Fibroblast of peridontal ligament (primary cell): ENCODE data around the gene ZNF618.

Source experiments
- DNase-seq: peaks from one replicate; pipeline ENCODE4 v3.0.0-alpha.2; 2010; ENCODE audit errors: extremely low read depth

ZNF618 gene

DNA sequence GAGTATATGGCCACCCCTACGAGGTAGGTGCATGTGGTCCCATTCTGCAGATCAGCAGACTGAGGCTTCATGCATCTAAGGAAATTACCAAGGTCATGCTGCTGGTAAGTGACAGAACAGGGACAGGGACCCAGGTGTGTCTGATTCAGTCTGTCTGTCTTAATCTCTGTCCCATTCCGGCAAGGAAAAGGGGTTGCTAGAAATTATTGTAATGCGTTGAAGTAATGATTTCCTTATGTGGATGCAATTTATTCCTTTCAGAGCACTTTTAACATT, 125.2 kb downstream of the ZNF618 start:
- DNase-seq: no peak

DNA sequence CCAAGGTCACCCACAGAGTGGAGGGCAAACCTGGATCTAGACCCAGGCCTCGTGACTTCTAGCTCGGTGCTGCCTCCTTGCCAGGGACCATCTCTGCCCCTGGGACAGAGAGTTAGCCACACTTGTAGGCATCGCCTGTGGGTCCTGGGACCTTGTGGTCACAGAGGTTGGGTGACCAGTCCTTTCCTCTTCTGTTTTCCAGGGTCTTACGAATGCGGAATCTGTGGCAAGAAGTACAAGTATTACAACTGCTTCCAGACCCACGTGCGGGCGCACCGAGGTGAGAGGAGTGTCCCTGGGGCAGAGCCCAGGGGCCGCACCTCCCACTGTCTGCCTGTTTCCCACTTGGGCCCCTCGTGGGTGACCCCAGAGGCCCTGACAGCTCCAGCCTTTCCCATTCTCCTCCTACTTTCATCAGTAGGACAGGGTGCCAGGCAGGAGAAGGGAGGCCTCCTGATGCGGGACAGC, 125.7 kb downstream of the ZNF618 start:
- DNase-seq: no peak

DNA sequence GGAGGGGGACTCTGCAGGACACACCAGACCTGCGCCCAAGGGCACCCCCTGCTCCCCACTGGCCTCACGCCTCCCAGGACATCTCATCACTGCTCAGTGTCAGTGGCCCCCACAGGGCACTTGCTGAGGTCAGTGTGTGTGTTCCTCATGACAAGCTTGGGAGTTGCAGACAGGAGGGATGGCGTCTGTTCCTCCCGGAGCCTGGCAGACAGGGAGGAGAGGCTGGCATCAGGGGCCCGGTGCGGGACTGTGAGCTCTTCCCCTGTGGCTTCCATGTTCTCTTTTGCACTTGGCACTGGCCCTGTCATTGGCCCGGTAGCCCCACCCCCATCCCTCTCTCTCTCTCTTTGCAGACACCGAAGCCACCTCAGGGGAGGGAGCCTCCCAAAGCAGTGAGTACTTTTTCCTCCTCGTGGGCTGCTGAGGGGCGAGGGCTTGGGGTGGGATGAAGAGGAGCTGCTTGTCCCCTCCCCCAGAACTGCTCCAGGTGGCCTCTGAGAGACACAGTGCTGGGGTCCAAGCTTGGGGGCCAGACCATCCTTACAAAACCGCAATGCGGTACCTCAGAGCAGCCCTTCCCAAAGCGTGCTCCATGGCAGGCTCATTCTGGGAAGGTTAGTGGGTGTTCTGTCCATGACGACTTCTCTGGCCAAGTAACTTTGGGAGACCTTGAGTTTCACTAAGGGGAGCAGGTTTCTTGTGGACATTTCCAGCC, 126.3 kb downstream of the ZNF618 start:
- no peak for DNase-seq

DNA sequence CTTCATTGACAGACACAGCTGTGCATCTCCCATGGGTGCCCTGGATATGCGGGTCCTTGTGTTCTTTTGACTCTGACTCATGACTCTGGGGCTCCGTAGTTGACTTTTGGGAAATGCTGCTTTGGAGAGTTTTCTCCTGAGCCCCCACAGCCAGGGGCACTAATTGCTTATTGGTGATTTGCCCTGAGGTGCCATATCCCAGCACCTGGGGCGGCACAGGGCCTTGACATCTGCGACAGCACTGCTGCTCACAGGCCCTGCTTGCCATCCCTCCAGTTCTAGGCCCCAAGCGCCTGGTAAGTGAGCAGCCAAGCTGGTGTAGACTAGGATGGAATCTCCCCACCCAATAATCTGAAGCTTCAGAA, 126.9 kb downstream of the ZNF618 start:
- DNase-seq: no peak

DNA sequence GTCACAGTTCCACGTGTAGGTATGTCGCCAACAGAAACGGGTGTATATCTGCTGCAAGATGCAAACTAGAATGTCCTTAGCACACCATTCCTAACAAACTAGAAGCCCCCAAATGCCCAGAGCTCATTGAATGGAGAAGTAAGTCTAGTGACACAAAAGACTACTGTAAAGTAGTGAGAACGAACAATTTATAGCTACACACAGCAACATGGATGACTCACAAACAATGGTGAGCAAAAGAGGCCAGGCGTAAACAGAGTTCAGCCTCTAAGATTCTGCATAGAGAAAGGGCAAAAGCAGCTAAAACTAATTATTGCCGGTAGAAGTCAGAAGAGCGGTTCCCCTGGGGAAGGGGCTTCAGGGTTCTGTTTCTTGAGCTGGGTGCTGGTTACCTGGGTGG, 127.2 kb downstream of the ZNF618 start:
- no peak for DNase-seq

DNA sequence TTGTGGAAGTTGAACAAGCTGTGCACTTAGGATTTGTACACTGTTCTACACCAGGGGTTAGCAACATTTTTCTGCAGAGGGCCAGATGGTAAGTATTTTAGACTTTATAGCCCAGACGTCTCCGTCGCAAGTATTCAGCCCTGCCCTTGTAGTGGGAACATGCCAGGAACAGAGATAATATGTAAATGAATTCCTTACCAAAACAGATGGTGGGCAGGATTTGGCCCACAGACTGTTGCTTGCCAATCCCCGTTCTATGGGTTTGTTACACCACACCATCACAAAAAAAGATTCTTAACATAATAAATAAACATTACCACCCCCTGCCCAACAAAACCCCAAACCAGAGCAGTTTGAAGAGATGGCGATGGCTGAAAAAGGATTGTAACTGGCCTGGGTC, 127.6 kb downstream of the ZNF618 start:
- peak; percentile 39 for DNase-seq

DNA sequence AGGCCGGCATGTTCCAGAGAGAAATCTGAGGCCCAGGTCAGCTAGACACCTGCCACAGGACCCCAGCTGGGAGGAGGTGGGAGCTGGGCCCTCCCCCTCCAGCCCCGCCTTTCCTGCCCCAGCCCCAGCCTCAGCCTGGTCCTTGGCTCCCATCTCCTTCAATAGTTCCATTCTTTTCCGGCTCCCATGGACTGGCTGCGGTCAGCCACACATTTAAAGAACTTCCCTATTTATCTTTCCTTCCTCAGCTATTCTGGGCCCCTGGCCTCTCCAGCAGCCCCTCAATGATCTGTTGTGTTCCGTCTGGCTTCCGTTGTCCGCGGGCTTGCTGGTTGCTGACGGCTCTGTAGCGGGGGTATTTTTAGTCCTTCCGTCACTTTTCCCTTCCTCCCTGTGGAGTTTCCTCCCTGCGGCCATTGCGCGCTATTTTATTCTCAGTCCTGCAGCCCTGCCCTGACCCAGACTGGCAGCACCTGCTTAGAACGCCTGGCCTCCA, 128.2 kb downstream of the ZNF618 start:
- DNase-seq: no peak

DNA sequence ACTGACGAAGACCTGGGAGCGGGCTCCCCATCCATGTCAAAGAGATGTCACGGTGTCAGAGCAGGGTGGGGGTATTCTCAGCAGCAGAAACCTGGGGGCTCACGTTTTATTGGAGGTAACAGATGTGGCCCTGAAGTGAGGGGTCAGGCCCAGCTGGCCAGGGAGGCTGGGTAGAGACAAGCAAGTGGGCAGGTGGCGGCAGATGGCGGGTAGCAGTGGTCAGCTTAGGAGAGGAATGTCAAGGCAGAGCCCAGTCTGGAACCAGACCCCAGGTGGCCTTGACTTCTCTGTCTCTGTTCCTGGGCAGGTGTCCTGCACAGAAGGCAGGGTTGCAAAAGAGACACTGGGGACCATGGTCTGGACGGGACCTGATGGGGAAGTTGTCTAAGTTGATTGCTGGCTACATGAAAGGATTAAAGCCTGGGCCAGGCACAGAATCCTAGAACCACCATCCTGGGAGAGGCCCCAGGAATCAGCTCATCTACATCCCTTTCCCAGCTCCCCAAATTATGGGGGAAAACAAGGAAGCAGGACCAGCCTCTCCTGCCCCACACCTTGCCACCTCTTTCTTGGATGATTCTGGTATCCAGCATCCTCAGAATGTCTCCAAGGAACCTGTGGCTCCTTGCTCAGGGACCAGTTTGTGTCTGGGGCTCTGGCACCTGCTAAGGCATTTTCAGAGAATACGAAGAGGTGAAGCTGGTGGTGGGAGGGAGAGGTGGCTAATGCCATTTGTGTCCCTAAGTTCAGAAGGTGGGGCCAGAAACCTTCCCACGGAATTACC, 129.5 kb downstream of the ZNF618 start:
- no peak for DNase-seq

DNA sequence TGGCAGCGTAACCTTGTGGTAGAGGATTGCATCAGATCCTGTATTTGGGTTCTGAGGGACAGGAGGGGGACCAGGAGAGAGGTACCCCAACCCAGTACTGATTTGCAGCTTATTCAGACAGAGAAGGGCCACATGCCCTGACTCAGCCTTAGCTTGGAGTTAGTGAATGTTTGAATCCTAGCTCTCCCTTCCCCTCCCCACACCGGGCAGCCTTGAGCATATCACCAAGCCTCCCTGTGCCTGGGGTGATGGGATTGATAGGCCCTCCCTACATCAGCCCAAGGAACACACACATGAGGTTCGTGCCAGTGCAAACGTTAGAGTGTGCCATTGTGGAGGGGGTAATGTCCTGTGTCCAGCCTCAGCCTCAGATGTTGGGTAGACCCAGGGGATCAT, 130.0 kb downstream of the ZNF618 start:
- DNase-seq: no peak

DNA sequence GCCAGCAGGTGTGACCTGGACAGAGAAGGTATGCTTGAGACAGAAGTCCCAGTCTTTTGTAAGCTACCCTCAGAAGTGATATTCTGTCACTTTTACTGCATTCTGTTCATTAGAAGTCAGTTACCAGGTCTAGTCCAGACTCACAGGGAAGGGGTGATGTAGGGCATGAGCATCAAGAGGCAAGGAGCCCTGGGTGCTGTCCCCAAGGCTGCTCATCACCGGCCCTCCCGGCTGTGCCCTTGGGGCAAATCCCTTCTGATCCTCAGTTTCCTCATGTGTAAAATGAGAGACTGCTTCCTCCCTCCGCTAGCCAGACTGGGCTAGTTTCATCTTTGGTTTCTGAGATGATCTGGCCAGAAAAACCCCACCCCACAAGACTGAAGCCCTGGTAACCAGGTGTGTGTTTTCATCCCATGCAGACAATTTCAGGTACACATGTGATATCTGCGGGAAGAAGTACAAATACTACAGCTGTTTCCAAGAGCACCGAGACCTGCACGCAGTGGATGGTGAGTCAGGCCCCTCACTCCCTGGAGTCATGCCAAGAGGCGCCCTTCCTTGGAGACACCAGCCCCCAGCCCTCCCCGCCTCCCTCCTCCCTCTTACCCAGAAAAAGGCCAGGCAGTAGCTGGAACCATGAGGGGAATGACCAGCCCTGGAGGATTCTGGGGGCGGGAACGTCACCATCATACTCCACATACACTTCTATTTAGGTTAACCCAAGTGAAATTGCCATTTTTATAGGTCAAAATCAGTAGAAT, 131.0 kb downstream of the ZNF618 start:
- DNase-seq: no peak

DNA sequence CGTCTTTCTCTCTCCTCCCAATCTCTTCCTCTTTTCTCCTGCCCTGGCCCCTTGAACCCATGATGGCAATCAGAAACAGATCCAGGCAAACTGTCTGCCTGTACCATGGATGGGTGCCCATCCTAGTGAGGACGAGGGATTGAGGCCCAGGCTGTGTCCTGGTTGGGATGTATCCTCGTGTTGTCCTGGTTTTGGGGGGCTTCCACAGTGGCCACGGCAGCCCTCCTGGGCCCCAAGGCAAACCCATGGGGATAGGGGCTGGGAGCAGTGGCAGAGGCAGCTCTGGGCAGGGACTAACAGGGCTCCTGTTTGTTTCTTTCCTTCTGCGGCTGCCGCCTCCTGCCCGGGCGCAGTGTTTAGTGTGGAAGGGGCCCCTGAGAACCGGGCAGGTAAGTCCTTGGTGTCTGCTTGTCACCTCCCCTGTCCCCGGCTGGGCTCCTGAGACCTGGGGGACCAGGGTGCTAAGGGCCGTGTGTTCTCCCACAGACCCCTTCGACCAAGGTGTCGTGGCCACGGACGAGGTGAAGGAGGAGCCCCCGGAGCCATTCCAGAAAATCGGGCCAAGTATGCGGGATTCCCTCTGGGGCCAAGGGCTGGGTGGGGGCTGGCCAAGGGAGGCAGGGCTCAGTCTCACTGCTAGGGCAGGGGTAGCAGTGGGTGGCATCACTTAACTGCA, 132.0 kb downstream of the ZNF618 start:
- DNase-seq: no peak

DNA sequence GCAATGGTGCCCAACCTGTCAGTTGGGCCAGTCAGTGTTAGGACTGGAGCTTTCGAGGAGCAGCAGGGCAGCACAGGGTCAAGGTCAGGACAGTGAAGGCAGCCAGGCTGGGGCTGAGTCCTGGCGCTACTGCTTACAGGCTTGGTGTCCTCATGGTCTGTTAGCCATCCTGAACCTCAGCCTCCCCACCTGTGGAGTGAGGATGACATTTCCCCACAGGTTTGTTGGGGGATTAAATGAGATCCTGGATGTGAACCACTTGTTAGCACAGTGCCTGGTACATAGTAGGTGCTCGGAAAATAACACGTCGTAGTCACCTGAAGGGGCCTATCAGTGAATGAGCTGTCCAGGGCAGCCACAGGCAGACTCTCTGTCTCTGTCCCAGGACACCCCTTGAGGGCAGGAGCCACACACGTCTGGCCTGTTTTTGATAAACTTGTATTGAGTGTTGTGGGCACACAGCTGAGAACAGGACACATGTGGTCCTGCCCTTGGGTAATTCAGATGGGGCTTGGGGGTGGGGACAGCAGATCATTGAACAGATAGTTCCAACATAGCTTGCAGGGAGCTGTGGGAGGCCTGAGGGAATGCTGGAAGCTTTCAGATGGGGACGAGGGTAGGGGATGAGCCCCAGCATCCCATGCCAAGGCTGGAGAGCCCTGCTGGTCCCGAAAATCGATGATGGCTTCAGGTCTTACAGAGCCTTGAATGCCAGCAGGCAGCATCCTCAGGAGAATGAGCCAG, 132.7 kb downstream of the ZNF618 start:
- DNase-seq: no peak

DNA sequence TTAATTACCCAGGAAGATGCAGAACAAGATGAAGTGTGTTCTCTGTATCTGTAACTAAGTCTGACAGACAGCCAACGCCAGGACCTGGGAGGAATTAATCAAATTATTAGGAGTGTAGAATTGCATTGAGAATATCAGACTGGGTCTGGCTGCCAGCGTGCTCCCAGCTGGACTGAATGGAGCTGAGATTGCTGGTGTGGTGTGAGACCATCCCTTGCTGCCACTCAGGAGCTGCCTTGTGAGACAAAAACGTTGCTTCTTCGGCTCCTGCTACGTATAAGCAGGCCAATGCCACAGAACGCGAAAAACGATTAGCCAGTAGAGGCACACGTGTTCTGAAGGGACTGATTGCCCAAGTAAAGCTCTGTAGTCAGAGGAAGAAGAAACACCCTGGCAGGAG, 135.2 kb downstream of the ZNF618 start:
- no peak for DNase-seq

DNA sequence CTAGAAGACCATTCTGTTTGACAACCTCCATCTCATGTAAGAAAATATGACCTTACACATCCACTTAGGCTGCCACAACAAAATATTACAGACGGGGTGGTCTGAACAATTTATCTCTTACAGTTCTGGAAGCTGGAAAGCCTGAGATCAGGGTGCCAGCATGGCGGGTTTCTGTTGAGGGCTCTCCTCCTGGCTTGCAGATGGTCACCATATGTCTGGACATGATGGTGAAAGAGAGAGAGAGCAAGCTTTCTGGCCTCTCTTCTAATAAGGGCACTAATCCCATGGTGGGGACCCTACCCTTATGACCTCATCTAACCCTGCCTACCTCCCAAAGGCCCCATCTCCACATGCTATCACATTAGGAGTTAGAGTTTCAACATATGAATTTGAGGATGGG, 136.0 kb downstream of the ZNF618 start:
- DNase-seq: no peak

DNA sequence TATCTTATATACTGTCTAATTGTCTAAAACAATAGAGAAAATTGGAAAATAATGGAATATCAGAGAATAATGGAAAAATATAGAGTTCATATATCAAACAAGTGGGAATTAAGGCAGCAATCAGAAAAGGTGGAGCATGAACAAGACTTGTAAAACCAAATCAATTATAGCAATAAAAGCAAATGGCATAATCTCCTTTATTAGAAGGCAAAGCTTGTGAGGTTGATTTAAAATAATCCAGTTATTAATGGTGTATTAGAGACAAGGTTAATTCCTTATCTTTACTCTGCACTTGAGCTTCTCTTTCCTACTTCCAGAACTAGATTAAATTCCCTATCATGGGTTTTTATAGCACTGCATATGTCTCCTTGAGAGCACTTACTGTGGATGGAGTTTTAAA, 137.9 kb downstream of the ZNF618 start:
- no peak for DNase-seq

DNA sequence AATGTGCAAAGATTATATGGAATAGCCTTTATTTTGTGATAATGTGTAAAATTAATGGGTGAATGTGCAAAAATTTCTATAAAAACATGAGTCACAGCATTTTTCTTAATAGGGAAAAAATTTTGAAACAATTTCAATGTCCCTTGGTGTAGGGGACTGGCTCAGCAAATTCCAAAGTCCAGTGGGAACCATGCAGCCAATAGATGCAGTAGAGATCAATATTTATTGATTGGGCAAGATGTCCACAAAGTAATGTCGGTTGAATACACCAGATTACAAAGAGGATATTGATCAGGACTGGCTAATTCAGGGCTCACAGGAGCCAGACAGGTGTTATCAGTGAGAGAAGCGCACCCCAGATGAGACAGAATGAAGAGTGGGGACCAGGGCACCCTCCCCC, 139.5 kb downstream of the ZNF618 start:
- no peak for DNase-seq

DNA sequence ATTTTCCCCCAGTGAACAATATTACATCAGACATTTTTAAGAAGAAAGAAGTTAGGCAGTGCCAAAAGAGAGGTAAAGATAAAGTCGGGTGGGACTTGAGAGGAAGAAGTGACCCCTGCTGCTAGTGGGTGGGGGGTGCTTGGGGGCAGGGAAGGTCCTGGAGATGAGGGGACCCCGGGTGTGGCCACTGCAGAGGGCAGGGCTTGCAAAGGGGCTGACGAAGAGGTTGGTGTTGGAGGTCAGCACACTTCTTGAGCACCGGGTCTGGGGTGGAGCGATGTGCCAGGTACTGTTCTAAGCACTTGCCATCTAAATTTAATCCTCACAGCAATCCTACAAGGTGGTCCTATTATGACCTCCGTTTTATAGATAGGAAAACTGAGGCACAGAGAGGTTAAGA, 140.0 kb downstream of the ZNF618 start:
- DNase-seq: no peak

DNA sequence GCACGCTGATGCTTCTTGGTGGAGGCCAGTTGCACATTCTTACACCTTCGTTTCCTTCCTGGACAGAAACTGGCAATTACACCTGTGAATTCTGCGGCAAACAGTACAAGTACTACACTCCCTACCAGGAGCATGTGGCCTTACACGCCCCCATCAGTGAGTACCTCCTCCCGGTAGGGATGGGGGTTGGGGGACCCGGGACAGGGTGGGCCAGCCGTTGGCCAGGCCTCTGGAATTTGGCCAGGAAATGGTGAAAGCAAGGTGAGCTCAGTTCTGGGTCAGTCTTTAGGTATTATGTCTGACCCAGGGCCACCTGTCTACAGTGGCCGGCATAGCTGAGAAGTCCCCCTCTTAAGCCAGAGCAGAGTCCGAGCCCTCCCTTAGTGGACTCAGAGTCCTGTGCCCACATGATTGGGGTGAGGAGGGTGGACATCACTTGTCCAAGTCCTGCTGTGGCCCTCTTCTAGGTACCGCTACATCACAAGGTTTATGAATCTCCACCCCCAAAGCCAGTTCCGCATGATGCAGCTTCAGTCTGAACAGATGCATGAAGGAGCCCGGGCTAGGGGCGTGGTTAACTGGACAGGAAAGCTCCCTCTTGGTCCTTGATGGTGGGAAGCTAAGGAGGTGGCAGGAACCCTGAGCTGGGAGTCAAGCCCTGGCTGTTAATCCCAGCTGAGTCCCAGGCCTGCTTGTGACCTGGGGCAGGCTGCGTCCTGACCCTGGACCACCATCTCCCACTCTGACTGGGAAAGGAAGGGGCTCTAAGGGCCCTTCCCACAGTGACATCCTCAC, 140.7 kb downstream of the ZNF618 start:
- no peak for DNase-seq

DNA sequence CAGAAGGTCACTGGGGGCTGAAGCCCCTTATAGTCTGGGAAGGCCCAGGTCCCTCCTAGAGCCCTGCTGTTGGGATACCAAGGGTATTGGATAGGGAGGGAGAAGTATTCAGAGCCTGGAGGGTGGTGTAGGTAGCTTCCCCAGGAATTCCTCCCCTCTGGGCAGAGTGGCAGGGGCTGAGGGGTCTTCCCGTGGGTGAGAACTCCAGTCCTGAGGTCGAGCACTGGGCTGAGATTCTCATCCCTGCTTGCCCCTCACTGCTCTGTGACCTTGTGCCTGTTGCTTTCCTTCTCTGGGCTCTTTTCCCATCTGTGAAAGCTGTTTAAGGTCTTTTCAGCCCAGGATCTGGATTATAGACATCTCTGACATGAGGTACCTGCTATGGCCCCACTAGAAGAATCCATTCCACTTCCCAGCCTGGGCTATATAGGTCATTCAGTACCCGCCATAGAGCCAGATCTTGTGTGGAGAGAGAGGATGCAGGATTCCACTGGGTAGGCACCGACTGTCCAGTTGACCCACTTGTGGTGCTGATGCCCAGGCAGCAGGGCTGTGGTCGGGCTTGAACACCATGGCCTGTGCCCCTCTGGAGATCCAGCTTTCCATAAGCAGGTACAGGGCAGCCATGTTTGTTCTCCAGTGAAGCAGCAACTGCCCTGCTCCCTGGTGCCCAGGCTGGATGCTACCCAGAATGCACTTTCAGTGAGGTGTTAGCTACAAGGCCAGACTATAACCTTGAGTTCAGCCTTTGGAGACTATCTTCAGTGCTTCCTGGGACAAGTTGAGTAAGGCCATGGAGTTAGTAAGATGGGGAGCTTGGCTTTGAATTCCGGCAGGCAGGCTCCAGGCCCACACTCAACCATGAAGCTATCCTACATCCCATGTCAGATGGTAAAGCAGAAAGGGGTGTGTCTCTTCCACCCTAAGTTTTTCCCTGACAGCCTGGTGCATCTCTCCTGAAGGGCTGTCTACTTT, 141.9 kb downstream of the ZNF618 start:
- DNase-seq: no peak

DNA sequence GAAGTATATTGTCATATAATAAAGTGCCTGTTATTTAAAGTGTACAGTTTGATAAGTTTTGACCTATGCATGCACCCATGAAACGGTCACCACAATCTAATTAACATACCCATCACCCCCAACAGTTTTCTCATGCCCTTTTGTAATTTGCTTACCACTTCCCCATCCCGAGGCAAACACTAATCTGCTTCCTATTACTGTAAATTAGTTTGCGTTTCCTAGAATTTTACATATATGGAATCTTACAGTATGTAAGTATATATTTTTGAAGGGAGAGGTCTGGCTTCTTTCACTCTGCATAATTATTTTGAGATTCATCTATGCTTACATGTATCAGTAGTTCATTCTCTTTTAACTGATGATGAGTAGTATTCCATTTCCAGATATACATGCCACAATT, 145.5 kb downstream of the ZNF618 start:
- DNase-seq: no peak
